Midbrain (tissue), 1 donor: ENCODE data around the gene MSI2.

ENCODE experiments used
- DNase-seq: peaks from one replicate; lab custom pipeline; 2025; lab: John Stamatoyannopoulos, UW

MSI2 gene

DNA sequence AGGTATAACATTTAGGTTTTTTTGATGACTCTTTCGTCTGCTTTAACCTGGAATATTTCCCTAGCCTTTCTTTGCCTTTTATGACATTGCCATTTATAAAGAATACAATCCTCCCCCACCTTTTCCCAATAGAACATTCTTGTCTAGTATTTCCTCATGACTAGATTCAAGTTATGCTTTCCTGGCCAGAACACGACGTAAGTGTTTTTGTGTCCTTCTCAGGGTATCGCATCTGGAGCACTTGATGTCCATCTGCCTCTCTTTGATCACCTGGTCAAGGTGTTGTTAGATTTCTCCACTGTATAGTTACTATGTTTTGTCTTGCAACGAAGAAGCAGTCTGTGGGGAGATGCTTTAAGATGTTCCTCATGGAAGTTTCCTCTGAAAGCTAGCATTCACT, 87.4 kb downstream of the MSI2 start:
- DNase-seq: no peak

DNA sequence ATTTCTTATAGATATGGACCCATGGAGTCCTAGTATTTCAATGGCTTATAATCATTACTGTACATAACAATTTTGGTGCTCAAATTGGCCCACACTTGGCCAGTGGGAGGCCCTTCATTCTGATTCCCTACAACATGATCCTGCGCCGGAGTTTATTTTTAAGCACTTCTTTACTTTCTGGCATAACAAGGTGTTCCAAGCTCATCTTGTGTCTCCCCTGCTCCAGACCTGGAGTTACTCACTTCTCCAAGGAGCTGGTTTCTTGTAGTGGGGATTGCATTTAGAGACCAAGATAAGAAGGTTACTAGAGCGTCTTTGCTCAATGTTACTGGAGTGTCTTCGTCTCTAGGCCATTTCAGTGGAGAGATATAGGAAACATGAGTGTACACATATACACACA, 87.9 kb downstream of the MSI2 start:
- no peak for DNase-seq

DNA sequence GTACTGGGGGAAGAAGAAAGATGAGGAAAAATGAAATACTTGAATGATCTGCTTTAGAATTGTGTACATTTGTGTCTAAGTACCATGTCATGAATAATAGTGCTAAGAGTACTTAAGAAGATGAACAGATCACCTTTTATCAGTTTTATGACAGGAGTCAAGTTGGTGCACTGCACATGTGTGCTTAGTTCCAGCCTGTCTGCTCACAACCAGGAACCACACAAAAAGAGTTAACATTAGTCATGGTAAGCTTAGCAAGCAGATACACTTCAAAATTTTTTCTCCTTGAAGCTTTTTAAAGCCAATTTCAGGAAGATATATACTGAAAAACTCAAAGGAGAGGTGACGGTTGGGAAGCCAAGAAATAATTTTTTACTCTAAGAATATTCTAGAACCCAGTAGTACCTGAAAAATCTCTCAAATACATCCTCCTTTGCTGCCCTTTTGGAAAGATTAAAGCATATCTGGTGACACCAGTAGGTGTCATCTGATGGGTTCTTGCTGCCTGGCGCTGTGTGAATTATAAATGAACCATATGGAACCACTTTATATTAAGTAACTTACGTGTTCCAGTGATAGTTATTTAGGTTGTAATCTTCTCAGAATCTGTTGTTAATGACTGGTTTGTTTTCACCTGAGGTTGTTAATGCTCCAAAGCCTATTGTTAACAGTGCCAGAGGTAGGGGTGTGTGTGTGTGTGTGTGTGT, 93.4 kb downstream of the MSI2 start:
- DNase-seq: no peak

DNA sequence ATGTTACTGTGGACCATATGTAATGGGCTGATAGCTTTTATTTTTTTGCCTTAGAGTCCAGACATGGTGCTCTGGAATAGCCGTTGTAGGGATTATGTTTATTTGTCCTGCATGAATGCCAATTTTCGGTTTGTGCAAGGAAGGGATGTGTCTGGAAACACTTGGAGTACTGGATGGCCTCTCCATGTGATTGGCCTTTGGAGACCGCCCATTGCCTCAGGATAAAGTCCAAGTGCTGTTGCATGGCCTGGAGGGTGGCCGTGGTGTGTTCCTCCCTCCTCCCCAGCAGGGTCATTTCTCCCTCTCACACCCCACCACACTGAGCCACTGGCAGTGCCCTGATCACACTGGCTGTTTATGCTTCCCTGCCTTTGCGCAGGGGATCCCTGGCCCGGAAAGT, 93.9 kb downstream of the MSI2 start:
- DNase-seq: peak; percentile 37

DNA sequence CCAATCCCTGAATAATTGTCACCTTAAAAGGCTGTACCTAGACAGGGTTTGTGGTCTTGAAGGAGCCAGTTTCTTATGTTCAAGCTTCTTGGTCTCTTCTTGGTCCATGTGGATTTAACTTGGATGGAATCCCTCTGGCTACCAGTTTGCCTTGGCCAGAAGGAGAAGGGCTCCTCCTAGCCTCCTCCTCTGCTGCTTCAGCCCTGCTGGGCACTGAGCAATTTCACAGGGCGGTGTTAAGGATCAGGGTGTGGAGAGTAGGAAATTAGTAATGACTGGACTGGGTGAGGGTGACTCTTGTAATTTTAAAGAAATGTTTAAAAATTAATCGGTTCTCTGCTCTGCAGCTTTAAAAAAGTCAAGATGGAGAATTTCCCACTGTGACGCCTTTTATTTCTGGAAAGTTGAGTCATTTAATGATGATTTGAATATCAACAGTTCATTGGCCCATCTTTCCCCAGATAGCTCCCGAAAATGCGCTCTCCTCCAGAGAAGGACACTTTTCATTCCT, 96.4 kb downstream of the MSI2 start:
- no peak for DNase-seq

DNA sequence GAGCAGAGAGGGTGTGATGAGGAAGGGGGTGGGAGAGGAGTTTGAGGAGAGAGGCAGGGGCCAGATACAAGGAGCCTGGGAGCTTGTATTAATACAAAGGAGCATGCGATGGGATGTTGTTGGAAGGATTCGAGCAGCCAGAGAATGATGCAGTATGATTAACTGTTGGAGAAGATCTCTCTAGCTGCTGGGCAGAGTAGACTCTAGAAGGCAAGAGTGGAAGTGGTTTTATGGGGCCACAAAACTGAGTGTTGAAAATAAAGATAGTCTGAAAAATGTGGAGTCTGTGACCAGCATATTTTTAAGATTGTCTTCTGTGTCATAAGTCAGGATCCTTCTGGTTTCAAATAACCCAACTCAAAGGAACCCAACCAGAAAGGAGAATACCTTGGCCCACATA, 98.3 kb downstream of the MSI2 start:
- no peak for DNase-seq

DNA sequence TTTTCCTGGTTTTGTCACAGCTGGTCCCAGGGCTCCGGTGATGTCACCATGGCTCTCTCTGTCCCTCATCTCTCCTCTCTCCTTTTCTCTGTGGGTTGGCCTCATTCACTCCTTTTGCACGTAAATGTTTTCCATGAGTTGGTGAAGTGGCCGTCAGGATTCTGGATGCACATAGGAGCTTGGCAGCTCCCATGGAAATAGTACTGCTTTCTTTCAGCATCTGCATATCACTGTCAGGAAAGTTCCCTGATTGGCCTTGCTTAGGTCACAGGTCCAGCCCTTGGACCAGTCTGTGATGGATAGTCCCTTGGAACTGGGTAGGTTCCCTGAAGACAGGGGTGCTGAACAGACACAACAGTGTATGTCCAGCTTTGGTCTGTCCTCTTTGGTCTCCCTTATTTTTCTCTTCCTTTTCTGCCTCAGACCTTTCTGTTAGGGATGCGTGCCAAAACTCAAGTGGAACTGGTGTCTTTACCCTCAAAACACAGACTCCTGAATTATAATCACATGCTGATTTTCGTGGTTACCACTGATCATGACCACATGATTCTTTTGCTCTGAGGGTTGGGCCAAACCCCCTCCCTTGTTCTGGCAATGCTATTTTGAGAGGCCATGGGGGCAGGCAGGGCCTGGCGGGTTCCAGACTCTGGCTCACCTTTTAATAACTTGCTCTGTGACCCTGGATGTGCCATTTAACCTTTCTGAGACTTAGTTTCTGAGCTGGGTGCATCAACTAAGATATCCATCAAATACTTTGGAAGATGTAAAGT, 99.0 kb downstream of the MSI2 start:
- DNase-seq: no peak

DNA sequence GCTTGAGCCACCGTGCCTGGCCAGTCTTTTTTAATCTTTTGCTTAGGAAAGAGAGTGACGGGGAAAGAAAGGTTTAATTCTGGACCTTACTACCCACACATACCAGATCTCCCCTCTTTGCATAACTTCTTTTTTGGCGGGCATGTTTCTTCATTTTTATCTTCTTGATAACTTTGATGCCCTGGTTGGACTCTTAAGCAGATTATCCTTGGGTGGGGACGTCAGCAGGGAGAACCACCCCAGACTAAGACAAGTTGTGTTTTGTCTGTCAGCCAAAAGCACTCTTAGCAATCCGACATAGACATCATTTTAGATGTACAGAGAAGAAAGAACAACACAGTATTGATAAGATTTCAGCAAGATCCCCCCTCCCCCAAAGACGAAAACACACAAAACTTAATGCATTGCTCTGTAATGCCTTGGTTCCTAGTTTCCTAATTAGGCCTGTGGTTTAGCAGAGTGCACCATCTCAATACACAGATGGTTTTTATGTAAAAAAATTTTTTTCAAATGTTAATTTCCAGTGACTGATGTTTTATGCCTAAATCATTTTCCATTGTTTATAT, 99.9 kb downstream of the MSI2 start:
- DNase-seq: no peak

DNA sequence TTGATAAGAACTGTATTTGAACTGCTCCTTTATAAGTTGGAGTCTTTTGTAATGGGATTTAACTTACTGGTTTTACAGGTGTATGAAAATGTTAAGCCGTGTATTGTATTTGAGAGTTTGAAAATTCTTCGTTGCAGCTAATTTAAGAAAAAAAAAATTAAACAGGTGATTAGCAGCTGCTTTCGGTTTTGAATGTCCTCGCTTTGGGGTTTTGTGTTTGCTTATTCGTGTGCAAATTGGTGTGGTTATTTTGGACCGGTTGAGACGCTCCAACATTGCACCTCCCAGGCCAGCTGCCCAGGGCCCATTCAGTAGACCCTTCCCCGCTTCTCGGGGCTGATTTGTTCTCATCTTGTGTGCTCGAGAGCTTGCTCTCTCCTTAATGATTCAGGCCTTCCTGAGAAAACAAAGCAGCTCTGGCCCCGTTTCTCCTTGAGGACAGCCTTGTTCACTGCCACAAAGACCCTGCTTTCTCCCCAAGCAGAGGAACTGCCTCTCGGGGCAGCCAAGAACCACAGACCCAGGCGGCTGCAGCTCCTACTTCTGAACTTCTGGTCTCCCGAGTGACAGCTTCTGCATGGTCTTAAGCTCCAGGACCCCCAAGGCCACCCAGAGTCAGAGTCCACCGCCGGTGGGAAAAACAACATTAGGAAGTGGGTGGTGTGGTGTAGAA, 100.5 kb downstream of the MSI2 start:
- DNase-seq: peak; percentile 50

DNA sequence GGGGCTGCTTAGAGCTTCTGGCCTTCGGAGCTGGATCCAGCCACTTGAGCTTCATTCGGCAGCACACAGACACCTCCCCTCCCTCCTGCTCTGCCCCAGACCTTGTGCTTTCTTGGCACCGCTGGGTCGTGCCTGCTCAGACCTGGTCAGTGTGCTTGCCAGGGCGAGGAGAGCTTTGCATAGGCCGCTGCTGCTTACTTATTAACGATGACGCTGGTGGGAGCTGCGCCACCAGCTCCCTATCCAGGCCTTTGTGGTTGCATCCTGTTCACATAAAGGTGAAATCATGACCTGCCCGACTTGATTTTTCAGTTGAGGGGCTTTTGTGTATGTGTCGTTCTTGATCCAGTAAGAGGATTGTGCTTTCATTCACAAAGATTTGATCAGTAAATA, 101.1 kb downstream of the MSI2 start:
- peak; percentile 46 for DNase-seq

DNA sequence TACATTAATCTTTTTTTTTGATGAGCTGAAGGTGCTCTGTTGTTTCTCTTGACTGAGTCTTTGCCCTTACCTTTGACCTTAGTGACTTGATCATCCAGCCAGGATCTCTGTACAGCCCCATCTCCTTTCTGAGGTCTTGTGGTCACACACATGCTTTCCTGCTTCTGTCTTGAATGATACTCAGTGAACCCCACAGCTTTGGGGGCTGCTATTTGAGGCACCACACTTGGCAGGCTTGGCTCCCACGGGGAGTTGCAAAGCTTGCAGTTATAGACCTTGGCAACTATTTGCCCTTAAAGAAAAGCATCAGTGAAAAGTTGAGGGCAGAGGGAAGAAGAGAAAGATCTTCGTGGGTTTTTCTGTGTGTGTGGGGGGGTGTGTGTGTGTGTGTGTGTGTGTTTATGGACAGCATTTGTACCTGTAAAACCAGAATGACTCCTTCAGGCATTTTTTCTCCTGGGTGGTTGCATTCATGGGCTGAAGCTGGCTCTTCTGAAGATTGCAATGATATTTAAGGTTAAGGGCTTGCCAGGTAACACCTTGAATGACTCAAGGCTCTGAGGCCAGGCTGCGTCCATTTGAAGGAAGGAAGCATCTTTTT, 101.6 kb downstream of the MSI2 start:
- DNase-seq: no peak

DNA sequence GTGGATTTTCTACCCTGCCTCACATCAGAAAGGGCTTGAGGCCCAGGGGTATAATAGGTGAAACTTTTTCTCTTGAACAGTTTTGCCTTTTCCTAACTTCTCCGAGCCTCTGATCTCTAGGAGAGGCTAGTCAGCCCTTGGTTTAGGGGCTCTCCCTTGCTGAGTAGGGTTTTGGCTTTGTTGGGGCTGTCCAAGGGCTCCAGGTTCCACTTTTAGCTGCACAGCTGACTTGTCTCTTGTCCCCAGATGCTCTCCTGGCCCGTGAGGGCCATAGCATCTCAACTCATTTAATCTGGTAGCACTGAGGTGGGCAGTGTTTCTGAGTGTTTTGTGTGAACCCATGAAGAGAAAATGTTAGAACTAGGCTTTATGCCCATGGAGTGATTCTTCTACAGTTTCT, 103.9 kb downstream of the MSI2 start:
- no peak for DNase-seq

DNA sequence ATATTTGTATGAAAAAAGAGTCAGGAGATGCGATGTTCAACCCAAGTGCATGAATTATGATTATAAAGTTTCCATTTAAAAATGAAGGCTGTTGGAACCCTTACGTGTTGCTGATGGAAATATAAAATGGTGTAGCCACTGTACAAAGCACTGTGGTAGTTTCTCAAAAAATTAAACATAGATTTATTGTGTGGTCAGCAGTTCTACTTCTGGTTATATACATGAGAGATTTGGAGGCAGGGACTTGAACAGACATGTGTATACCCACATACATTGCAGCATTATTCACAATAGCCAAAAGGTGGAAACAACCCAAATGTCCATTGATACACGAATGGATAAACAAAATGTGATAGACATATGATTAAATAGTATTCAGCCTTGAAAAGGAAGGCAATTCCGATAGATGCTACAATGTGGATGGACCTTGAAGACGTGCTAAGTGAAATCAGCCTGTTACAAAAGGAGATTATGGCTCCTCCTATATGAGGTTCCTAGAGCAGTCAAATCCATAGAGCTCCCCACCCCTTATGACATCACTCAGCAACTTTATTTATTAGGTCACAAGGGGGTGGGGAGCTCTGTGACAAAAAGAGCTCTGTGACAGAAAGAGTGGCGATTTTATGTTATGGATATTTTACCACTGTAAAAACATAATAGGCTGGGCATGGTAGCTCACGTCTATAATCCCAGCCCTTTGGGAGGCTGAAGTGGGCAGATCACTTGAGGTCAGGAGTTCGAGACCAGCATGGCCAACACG, 106.7 kb downstream of the MSI2 start:
- DNase-seq: no peak

DNA sequence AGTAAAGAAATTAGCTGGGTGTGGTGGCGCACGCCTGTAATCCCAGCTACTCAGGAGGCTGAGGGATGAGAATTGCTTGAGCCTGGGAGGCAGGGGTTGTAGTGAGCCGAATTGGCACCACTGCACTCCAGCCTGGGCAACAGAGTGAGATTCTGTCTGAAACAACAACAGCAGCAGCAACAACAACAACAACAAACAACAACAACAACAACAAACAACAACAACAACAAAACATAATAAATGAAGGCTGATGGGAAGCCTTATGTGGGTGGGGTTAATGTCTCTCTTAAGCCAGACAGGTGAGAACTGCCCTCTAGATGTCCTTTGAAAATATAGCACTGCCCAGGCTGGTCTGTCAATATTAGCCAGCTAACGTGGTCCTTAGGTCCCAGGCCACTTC, 107.3 kb downstream of the MSI2 start:
- DNase-seq: no peak

DNA sequence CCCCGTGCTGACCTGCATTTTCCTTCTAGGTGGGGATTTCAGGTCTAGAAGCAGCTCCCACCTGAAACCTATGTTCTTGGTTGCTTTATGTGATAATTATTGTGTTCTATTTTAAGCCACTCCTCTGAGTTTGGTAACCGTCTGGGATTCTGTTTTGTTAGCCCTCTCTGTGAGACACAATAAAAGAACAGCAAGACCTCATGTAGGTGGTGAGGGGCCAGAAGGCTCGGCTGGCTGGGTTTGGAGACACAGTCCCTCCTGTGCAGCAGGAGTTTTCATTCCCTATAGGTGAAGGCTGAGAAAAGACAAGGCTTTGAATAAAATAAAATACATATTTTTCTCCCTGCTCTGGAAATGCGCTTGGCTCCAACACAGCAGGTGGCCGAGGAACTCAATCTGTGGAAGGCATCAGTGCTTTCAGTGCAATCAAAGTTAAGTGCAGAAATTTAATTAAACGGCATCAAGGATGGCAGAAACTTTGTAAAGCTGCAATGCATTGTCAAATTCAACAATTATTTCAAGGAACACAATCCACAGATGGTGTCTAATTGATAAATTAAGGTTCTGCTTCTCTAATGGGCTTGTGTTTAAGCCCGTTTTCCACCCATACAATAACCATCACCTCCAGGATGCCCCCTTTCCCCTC, 107.8 kb downstream of the MSI2 start:
- DNase-seq: no peak

DNA sequence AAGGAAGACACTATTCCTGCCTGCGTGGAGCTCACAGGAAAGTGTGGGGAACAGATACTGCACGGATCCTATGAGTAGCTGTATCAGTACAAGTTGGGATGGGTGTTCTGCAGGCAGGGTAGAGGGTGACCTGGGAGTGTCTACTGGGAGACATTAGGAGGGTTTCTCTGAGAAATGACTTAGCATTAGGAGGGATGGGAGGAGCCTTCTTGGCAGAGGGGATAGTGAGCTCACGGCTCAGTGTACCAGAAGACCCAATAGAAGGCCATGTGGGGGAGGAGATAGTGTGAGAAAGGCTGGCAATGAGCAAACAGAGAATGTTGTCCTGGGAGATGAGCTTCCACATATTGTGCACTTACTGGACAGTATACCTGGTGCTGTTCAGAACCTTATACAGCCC, 109.1 kb downstream of the MSI2 start:
- no peak for DNase-seq

DNA sequence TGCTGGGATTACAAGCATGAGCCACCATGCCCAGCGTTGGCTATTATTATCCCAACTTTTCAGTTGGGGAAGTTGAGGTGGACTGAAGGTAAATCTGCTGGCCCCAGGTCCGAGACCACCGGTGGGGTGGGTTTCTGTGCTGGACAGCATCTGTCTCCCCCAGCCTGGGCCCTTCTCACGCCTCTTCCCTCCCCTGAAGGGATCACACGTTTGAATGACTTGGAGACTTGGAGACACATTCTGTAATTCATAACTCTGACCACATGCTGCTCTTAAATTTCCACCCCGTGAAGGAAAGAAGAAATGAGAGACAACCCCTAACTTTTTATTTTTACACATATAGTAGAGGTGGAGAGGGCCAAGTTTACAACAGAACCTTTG, 109.8 kb downstream of the MSI2 start:
- no peak for DNase-seq

DNA sequence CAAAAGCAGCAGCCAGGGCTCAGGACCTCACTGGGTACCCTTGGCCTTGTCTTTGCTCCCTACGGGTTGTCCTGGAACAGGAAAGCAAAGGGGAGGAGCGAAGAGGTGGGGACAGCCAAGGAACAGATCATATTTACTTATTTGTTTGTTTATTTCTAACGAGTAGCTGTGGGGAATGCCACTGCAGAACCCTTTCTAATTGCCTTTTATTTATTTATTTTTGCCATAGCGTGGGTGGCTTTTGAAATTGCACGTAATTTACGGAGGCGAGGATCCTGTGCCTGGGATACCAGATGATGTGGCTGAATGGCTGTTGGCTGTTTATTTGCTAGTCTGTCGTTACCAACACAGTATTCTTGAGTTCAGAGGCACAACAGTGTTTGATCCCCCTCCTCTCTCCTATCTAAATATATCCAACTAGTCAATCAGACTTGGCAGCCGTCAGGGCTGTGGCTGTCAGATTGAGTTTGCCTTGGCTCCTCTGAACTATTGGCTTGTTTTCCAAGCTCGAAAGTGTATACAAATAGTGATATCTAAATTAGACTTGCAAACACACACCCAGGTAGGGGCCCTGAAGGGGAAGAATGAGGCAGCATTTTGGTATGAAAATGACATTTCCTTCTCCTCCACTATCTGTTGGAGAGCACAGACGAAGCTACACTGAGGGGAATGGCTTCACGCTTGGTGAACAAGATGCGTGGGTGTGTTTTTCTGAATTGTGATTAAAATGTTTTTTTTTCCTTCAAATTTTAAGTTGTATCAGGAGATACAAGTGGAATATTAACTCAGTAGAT, 110.4 kb downstream of the MSI2 start:
- no peak for DNase-seq

DNA sequence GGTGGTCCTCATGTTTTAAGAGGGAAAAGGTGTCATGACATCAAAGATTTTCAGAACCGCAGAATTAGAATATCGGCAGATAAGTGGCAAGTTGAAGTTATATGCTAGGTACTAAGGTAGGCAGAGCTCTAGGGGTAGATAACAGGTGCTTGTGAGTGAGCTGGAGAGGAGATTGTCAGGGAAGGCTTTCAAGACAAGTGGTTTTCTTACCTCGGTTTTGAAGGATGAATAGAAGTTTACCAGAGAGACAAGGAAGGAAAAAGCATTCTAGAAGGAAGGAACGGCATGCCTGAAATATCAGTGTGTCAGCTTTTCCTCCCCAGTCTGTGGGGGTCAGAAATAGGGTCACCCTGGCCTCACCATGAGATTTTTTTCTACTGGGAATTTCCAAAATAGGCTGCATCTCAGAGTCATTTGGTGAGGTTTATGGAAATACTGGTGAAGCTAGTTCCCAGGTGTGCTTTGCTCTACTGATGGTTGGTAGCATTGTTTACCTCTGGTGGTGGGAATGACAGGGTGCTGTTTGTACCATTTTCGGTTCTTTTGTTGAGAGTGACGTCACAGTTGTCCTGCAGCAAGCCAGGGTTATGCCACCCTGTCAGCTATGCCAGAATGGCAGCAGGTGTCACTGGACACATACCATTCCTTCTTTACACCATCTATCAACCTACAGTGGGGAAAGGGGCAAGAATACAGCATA, 112.5 kb downstream of the MSI2 start:
- no peak for DNase-seq
